ENCODE results near the gene LRRC56.
A peak's percentile ranks its signal among the peaks of the same experiment; 100 is the strongest.

The LRRC56 gene

GRCh38 chr11:499201-500076, 37.9 kb upstream of the LRRC56 start:
- H3K14ac ChIP-seq (ENCODE audit: low read length), result no peak overlapping the region
- peaks cover 61 to 79% of the 10 kb centered on the region in 2 donors for H3K36me3 ChIP-seq (replicated peaks in 1 of 2; ENCODE audit: control insufficient read depth in 2 of 2, insufficient read depth in 2 of 2, low read length in 2 of 2)
- H2BK120ac ChIP-seq (ENCODE audit: low read depth, low read length), result no peak overlapping the region
- H3K27ac ChIP-seq (replicated peaks; ENCODE audit: low read length), result no peak overlapping the region
- DNase-seq (ENCODE audit: low spot score), result no peak
- no peak overlapping the region for H3K23ac ChIP-seq (ENCODE audit: low read depth, low read length, poor library complexity)
- WGBS, 2 donors (ENCODE audit: extremely low coverage in 2 of 2, insufficient read length in 2 of 2, insufficient replicate concordance in 1 of 2), result no CpG with 5 or more reads among the region's 24 CpGs
- H3K4me1 ChIP-seq (ENCODE audit: control insufficient read depth in 2 of 2, insufficient read depth in 1 of 2, low read depth in 1 of 2, low read length in 2 of 2), result no peaks in the 10 kb centered on the region
- no peak overlapping the region for H2AK5ac ChIP-seq (ENCODE audit: low read depth, low read length)
- H2AFZ ChIP-seq (ENCODE audit: low read length), result no peak overlapping the region
- H3K27me3 ChIP-seq (ENCODE audit: control insufficient read depth in 3 of 3, insufficient read depth in 3 of 3, low read depth in 1 of 3, low read length in 3 of 3), result no peaks in the 10 kb centered on the region
- H3K9ac ChIP-seq (ENCODE audit: low read depth, low read length, poor library complexity), result no peak overlapping the region
- peak overlapping the region; percentile 48 for H2BK5ac ChIP-seq (ENCODE audit: low read length)
- H4K91ac ChIP-seq (ENCODE audit: low read depth, low read length, poor library complexity), result no peak overlapping the region
- H3K79me1 ChIP-seq (ENCODE audit: low read depth, low read length), result peaks cover 26% of the 10 kb centered on the region
- H4K8ac ChIP-seq (ENCODE audit: low read depth, low read length), result no peak overlapping the region
- no peak overlapping the region for H3K18ac ChIP-seq (ENCODE audit: low read length)
- no peak overlapping the region for H2BK12ac ChIP-seq (ENCODE audit: low read length)
- H3K4ac ChIP-seq (ENCODE audit: low read length), result no peak overlapping the region
- H2BK15ac ChIP-seq (ENCODE audit: low read length), result no peak overlapping the region
- H3K4me2 ChIP-seq (ENCODE audit: insufficient read depth, low read length, poor library complexity, severe bottlenecking), result no peak overlapping the region
- peaks cover 0 to 17% of the 10 kb centered on the region in 2 donors for H3K9me3 ChIP-seq (replicated peaks in 1 of 2; ENCODE audit: control insufficient read depth in 2 of 2, insufficient read depth in 1 of 2, low read depth in 1 of 2, low read length in 2 of 2)
- no peak overlapping the region for H3K4me3 ChIP-seq (ENCODE audit: low read length in 2 of 2)

- no peak overlapping the region for H2AK5ac ChIP-seq (ENCODE audit: low read depth, low read length)
- peak overlapping the region; percentile 31 for H2BK120ac ChIP-seq (ENCODE audit: low read depth, low read length)
- no peak overlapping the region for H3K4me3 ChIP-seq (ENCODE audit: low read length in 2 of 2)
- H4K91ac ChIP-seq (ENCODE audit: low read depth, low read length, poor library complexity), result no peak overlapping the region
- H3K4me2 ChIP-seq (ENCODE audit: insufficient read depth, low read length, poor library complexity, severe bottlenecking), result no peak overlapping the region
- DNase-seq (ENCODE audit: low spot score), result no peak
- no CpG with 5 or more reads among the region's 24 CpGs for WGBS, 2 donors (ENCODE audit: extremely low coverage in 2 of 2, insufficient read length in 2 of 2, insufficient replicate concordance in 1 of 2)
- H4K8ac ChIP-seq (ENCODE audit: low read depth, low read length), result no peak overlapping the region
- H3K27ac ChIP-seq (replicated peaks; ENCODE audit: low read length), result no peak overlapping the region
- no peaks in the 10 kb centered on the region for H3K27me3 ChIP-seq (ENCODE audit: control insufficient read depth in 3 of 3, insufficient read depth in 3 of 3, low read depth in 1 of 3, low read length in 3 of 3)
- no peak overlapping the region for H3K14ac ChIP-seq (ENCODE audit: low read length)
- no peak overlapping the region for H3K4ac ChIP-seq (ENCODE audit: low read length)
- H3K23ac ChIP-seq (ENCODE audit: low read depth, low read length, poor library complexity), result no peak overlapping the region
- H2BK12ac ChIP-seq (ENCODE audit: low read length), result no peak overlapping the region
- peaks cover 1 to 8% of the 10 kb centered on the region in 2 donors for H3K4me1 ChIP-seq (ENCODE audit: control insufficient read depth in 2 of 2, insufficient read depth in 1 of 2, low read depth in 1 of 2, low read length in 2 of 2)
- H2AFZ ChIP-seq (ENCODE audit: low read length), result no peak overlapping the region
- no peak overlapping the region for H2BK5ac ChIP-seq (ENCODE audit: low read length)
- no peak overlapping the region for H3K18ac ChIP-seq (ENCODE audit: low read length)
- peaks cover 50 to 68% of the 10 kb centered on the region in 2 donors for H3K36me3 ChIP-seq (replicated peaks in 1 of 2; ENCODE audit: control insufficient read depth in 2 of 2, insufficient read depth in 2 of 2, low read length in 2 of 2)
- H3K9me3 ChIP-seq (replicated peaks in 1 of 2; ENCODE audit: control insufficient read depth in 2 of 2, insufficient read depth in 1 of 2, low read depth in 1 of 2, low read length in 2 of 2), result peaks cover 0 to 17% of the 10 kb centered on the region in 2 donors
- no peak overlapping the region for H3K9ac ChIP-seq (ENCODE audit: low read depth, low read length, poor library complexity)
- no peak overlapping the region for H2BK15ac ChIP-seq (ENCODE audit: low read length)
- H3K79me1 ChIP-seq (ENCODE audit: low read depth, low read length), result peaks cover 29% of the 10 kb centered on the region
Measured at GRCh38 chr11:501001-501682, 36.2 kb upstream of the LRRC56 start.

GRCh38 chr11:501683-502287, 35.5 kb upstream of the LRRC56 start:
- Histone ChIP-seq H4K91ac (ENCODE audit: low read depth, low read length, poor library complexity) (no peak overlapping the region), H2AFZ (ENCODE audit: low read length) (no peak overlapping the region), H3K27me3 (ENCODE audit: control insufficient read depth in 3 of 3, insufficient read depth in 3 of 3, low read depth in 1 of 3, low read length in 3 of 3) (no peaks in the 10 kb centered on the region), H3K9ac (ENCODE audit: low read depth, low read length, poor library complexity) (peak overlapping the region; percentile 72), H3K79me1 (ENCODE audit: low read depth, low read length) (peaks cover 29% of the 10 kb centered on the region), H2BK5ac (ENCODE audit: low read length) (no peak overlapping the region), H2BK120ac (ENCODE audit: low read depth, low read length) (peak overlapping the region; percentile 31), H3K4me2 (ENCODE audit: insufficient read depth, low read length, poor library complexity, severe bottlenecking) (no peak overlapping the region), H3K4me1 (ENCODE audit: control insufficient read depth in 2 of 2, insufficient read depth in 1 of 2, low read depth in 1 of 2, low read length in 2 of 2) (peaks cover 2 to 8% of the 10 kb centered on the region in 2 donors), H3K4me3 (ENCODE audit: low read length in 2 of 2) (no peak overlapping the region), H3K36me3 (replicated peaks in 1 of 2; ENCODE audit: control insufficient read depth in 2 of 2, insufficient read depth in 2 of 2, low read length in 2 of 2) (peaks cover 47 to 64% of the 10 kb centered on the region in 2 donors), H3K9me3 (replicated peaks in 1 of 2; ENCODE audit: control insufficient read depth in 2 of 2, insufficient read depth in 1 of 2, low read depth in 1 of 2, low read length in 2 of 2) (peaks cover 0 to 15% of the 10 kb centered on the region in 2 donors), H3K27ac (replicated peaks; ENCODE audit: low read length) (no peak overlapping the region), H2BK12ac (ENCODE audit: low read length) (no peak overlapping the region), H3K23ac (ENCODE audit: low read depth, low read length, poor library complexity) (peak overlapping the region; percentile 20), H3K18ac (ENCODE audit: low read length) (no peak overlapping the region), H2AK5ac (ENCODE audit: low read depth, low read length) (no peak overlapping the region), H3K14ac (ENCODE audit: low read length) (no peak overlapping the region), H4K8ac (ENCODE audit: low read depth, low read length) (no peak overlapping the region), H3K4ac (ENCODE audit: low read length) (no peak overlapping the region), H2BK15ac (ENCODE audit: low read length) (no peak overlapping the region)
- DNase-seq (ENCODE audit: low spot score), result no peak
- no CpG with 5 or more reads among the region's 19 CpGs for WGBS, 2 donors (ENCODE audit: extremely low coverage in 2 of 2, insufficient read length in 2 of 2, insufficient replicate concordance in 1 of 2)

Measured in neuronal stem cell (in vitro differentiated cells).